RWPE2 (cell line): ENCODE data around the gene SETSIP.

Experiments used
- ATAC-seq: fragments of 200-7000 bp; cut with Tn5 transposase; 3 replicates; pipeline ENCODE4 v1.9.1; 2021; ENCODE audit warnings: low read depth
- DNase-seq: peaks from one replicate; pipeline ENCODE4 v3.0.0-alpha.2; 2020; ENCODE audit warnings: low spot score
- H3K27ac ChIP-seq: fragments of 450-650 bp; 2 replicates; pipeline ENCODE4 v1.5.1; 2017; ENCODE audit warnings: mild to moderate bottlenecking; ENCODE audit not compliant: poor library complexity, severe bottlenecking
- H3K27me3 ChIP-seq: fragments of 250-450 bp; sonication (Bioruptor Pico); 2 replicates; pipeline ENCODE4 v1.5.1; 2021; ENCODE audit warnings: mild to moderate bottlenecking, moderate library complexity; ENCODE audit not compliant: insufficient read depth, poor library complexity, severe bottlenecking
- H3K36me3 ChIP-seq: fragments of 250-450 bp; sonication (Bioruptor Pico); 2 replicates; pipeline ENCODE4 v1.5.1; 2020; ENCODE audit warnings: low read depth, mild to moderate bottlenecking, moderate library complexity
- H3K4me1 ChIP-seq: fragments of 250-450 bp; sonication (Bioruptor Pico); 2 replicates; pipeline ENCODE4 v1.5.1; 2021; ENCODE audit warnings: mild to moderate bottlenecking, moderate library complexity; ENCODE audit not compliant: insufficient read depth, poor library complexity, severe bottlenecking
- H3K4me3 ChIP-seq: fragments of 250-450 bp; sonication (Bioruptor Pico); 2 replicates; pipeline ENCODE4 v1.5.1; 2021; ENCODE audit warnings: mild to moderate bottlenecking, moderate library complexity; ENCODE audit not compliant: severe bottlenecking
- H3K9me3 ChIP-seq: fragments of 250-450 bp; sonication (Bioruptor Pico); 2 replicates; pipeline ENCODE4 v1.5.1; 2021; ENCODE audit warnings: mild to moderate bottlenecking, moderate library complexity; ENCODE audit not compliant: severe bottlenecking
- TF ChIP-seq, protein P1 (sequence below): fragments of 450-650 bp; IDR thresholded peaks from one replicate; pipeline ENCODE4 v1.5.1; 2017; ENCODE audit warnings: mild to moderate bottlenecking, moderate library complexity; ENCODE audit not compliant: poor library complexity, severe bottlenecking

The SETSIP gene

DNA sequence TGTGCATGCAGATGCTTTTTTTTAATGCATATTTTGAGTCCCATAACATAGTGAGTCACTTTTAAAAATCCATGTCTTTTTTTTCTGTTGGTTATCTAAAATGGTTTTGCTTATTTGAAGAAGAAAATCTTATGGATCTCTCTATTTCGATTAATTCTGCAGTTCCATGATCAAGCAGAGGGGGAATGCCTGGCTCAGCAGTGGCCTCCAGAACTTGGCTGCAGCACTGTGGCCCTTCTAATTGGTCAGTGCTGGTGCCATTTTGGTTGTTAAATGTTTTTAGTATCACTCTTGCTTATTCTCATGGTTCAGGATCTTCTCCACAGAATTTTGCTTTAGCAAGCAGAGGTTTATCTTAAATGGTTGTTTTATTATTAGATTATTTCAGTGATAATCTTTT is 34.2 kb downstream of the SETSIP start:
- Histone ChIP-seq H3K27me3 (no peaks in the 10 kb centered on the region), H3K27ac (no peak overlapping the region), H3K36me3 (no peaks in the 10 kb centered on the region), H3K9me3 (peaks cover 2% of the 10 kb centered on the region), H3K4me3 (no peak overlapping the region), H3K4me1 (no peaks in the 10 kb centered on the region)
- DNase-seq (no peak), ATAC-seq (no peak)
- TF ChIP-seq, protein P1, sequence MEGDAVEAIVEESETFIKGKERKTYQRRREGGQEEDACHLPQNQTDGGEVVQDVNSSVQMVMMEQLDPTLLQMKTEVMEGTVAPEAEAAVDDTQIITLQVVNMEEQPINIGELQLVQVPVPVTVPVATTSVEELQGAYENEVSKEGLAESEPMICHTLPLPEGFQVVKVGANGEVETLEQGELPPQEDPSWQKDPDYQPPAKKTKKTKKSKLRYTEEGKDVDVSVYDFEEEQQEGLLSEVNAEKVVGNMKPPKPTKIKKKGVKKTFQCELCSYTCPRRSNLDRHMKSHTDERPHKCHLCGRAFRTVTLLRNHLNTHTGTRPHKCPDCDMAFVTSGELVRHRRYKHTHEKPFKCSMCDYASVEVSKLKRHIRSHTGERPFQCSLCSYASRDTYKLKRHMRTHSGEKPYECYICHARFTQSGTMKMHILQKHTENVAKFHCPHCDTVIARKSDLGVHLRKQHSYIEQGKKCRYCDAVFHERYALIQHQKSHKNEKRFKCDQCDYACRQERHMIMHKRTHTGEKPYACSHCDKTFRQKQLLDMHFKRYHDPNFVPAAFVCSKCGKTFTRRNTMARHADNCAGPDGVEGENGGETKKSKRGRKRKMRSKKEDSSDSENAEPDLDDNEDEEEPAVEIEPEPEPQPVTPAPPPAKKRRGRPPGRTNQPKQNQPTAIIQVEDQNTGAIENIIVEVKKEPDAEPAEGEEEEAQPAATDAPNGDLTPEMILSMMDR = no peak

DNA sequence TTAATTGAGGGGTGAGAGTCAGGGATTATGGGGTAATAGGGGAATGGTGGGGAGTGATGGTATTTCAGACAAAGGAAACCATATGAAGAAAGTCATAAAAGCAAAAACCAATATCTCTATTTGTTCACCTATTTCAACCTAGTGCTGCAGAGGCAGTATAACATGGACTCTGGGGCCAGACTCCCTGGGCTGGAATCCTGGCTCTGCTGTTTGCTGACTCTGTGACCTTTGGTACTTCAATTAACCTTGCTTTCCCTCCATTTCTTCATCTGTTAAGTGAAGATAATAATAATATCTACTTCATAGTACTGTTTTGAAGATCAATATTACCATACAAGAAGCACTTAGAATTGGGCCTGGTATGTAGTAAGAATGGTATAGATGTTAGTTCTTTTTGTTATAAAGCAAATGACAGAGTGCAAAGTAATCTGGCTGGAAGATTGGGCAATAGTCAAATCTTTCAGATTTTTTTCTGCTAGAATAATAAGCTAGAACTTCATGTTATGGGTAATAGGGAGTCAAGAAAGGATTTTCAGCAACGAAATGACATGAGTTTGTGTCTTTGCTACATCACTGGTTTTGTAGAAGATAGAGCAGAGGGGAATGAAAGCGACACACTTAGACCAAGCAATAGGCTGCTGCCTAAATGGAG is 36.4 kb downstream of the SETSIP start:
- TF ChIP-seq, protein P1 = no peak
- Histone ChIP-seq H3K27me3 (no peaks in the 10 kb centered on the region), H3K36me3 (no peaks in the 10 kb centered on the region), H3K4me3 (no peak overlapping the region), H3K4me1 (no peaks in the 10 kb centered on the region), H3K27ac (no peak overlapping the region), H3K9me3 (peaks cover 2% of the 10 kb centered on the region)
- DNase-seq (no peak), ATAC-seq (no peak)

DNA sequence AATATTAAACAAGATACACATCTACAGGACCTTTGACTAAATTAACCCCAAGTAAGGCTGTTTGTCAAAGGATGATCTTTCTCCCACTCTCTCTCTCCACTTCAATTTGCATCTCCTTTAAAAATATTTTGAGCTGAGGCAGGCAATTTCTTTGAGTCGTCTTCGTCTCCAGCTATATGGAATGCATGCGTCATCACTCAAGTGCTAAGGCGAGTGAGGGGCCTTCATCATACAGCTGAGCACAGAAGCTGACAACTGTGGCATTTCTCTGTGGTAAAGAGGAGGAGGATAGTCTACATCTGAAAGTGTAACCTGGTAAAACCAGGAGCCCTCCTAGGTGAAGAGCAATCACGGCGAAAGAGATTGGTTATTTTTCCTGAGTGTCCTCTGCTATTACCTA is 37.8 kb downstream of the SETSIP start:
- Histone ChIP-seq H3K27me3 (no peaks in the 10 kb centered on the region), H3K36me3 (no peaks in the 10 kb centered on the region), H3K4me3 (no peak overlapping the region), H3K4me1 (no peaks in the 10 kb centered on the region), H3K27ac (no peak overlapping the region), H3K9me3 (peaks cover 2% of the 10 kb centered on the region)
- ATAC-seq (no peak), DNase-seq (no peak)
- TF ChIP-seq, protein P1 = no peak

DNA sequence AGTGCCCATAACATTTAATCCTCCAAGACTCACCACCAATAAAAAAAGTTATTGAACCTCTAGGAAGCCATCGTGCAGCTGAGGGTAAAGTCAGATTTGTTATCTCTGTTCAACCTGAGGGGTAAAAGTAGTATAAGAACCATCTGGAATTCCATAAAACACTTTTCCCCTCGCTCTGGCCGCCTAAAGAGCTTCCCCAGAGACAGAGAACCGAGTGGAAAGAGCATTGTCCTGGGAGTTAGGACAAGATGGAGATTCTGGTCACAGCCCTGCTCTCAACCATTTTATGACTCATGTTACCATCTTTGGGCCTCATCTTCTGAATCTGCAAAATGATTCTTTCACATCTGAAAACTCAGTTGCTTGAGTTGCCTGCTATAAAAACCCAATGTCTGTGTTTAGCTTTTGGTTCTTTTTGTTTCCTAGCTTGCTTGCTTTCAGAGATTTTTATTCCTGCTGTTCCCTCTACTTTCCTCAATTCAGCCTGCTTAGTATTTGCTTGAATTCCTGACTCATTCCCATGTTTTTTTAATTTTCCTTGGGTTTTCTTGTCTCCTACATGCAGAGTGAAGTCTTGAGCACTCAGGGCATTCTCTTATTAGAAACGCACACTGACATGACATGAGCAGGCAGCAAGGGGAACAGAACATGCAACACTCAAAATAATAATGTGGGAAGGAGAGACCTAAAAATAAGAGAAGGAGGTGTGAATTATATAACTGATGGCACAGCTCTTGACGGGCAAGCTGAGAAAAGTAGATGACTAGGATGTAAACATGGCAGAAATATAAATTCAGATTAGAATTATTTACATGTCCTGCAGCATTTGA is 43.7 kb downstream of the SETSIP start:
- TF ChIP-seq, protein P1 = no peak
- ATAC-seq (no peak), DNase-seq (no peak)
- Histone ChIP-seq H3K9me3 (no peaks in the 10 kb centered on the region), H3K27ac (no peak overlapping the region), H3K4me1 (peaks cover 4% of the 10 kb centered on the region), H3K27me3 (no peaks in the 10 kb centered on the region), H3K36me3 (no peaks in the 10 kb centered on the region), H3K4me3 (no peak overlapping the region)
